ENCODE measurements around the gene CARMIL1.

Gene CARMIL1

DNA sequence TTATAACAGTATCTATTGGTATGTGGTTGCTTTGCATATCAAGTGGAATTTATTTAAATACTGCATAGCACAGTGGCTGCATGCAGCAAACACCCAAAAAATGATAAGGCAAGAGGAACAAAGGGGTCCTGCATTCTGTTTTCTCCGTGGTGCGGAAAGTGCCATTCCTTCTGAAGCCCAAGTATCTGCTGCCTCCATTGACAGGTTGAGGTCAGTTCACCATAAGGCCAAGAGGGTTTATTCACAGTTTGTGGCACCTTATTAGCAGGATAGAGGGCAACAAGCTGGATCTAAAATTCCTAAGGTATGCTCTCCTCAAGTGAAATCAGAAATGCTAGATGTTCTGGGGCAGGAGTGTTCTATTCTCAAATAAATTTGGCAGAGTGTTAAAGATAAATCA, 9.3 kb downstream of the CARMIL1 start:
- no peak overlapping the region for H3K27ac ChIP-seq (ENCODE audit: low read depth, low read length)
- H3K14ac ChIP-seq (ENCODE audit: low read length) = no peak overlapping the region
- H2BK5ac ChIP-seq (ENCODE audit: low read depth, low read length, poor library complexity) = no peak overlapping the region
- no peak overlapping the region for H3K9ac ChIP-seq (ENCODE audit: low read length)
- no peak overlapping the region for H3K4me3 ChIP-seq (ENCODE audit: low read depth, low read length)
- H3K18ac ChIP-seq (ENCODE audit: low read length) = no peak overlapping the region
- no peaks in the 10 kb centered on the region for H3K9me3 ChIP-seq (ENCODE audit: insufficient read depth, low read depth, low read length)
- no peak overlapping the region for H4K8ac ChIP-seq (ENCODE audit: low read depth, low read length)
- no peak overlapping the region for H2AK5ac ChIP-seq (ENCODE audit: low read length)
- H2BK120ac ChIP-seq (ENCODE audit: insufficient read depth, low read length, poor library complexity) = no peak overlapping the region
- DNase-seq = no peak
- H3K79me1 ChIP-seq (ENCODE audit: low read length) = no peaks in the 10 kb centered on the region
- no peaks in the 10 kb centered on the region for H3K36me3 ChIP-seq (ENCODE audit: control insufficient read depth in 1 of 2, insufficient read depth in 2 of 2, low read length in 2 of 2)
- H3K79me2 ChIP-seq (ENCODE audit: control insufficient read depth, insufficient read depth, low read length, poor library complexity) = no peaks in the 10 kb centered on the region
- WGBS (ENCODE audit: extremely low coverage, insufficient coverage, insufficient read length) = no CpG with 5 or more reads among the region's 2 CpGs
- H4K12ac ChIP-seq (ENCODE audit: low read depth, low read length) = no peak overlapping the region
- no peak overlapping the region for H3K4me2 ChIP-seq (ENCODE audit: low read length)
- H4K91ac ChIP-seq (ENCODE audit: low read depth, low read length) = no peak overlapping the region
- H2AFZ ChIP-seq (ENCODE audit: insufficient read depth, low read length, poor library complexity) = no peak overlapping the region
- no peak overlapping the region for H2BK12ac ChIP-seq (ENCODE audit: low read length)
- H3K4ac ChIP-seq (ENCODE audit: low read depth, low read length) = no peak overlapping the region
- H3K23ac ChIP-seq (ENCODE audit: low read length) = no peak overlapping the region
- H3K27me3 ChIP-seq (ENCODE audit: insufficient read depth, low read length) = no peaks in the 10 kb centered on the region
- H3K4me1 ChIP-seq (ENCODE audit: control insufficient read depth in 1 of 2, insufficient read depth in 2 of 2, low read length in 2 of 2) = no peaks in the 10 kb centered on the region

DNA sequence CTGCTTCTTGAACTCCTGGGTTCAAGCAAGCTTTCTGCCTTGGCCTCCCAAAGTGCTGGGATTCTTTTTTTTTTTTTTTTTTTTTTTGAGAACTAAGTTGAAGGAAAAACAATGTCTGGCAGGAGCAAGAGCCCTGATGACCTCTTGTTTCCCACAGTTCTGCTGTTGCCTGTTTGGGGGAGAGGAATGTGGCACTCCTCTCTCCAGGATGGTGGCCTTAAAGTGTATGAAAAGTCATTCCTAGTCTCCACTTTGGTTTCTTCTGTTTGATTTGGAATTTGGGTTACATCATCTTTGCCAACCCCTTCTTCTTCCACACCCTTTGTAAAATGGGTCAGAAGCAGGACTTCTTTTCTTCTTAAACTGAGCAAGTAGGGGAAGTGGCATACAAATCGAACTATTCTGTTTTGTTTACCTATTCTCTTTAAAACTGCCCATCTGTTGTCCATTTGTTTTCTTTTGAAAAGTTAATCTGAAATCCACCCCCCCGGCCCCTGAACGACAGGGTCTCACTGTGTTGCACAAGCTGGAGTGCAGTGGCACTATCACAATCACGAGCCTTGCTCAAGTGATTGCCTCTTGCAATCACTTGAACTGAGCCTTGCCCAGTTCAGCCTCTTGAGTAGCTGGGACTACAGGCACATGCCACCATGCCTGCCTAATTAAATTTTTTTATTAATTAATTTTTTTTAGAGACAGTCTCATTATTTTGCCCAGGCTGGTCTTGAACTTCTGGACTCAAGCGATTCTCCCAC, 11.3 kb downstream of the CARMIL1 start:
- Histone ChIP-seq H3K4me1 (ENCODE audit: control insufficient read depth in 1 of 2, insufficient read depth in 2 of 2, low read length in 2 of 2) (peaks cover under 1 to 1% of the 10 kb centered on the region in 2 experiments), H2AFZ (ENCODE audit: insufficient read depth, low read length, poor library complexity) (no peak overlapping the region), H3K14ac (ENCODE audit: low read length) (no peak overlapping the region), H3K27ac (ENCODE audit: low read depth, low read length) (no peak overlapping the region), H2BK12ac (ENCODE audit: low read length) (no peak overlapping the region), H3K4me3 (ENCODE audit: low read depth, low read length) (no peak overlapping the region), H3K9me3 (ENCODE audit: insufficient read depth, low read depth, low read length) (no peaks in the 10 kb centered on the region), H4K8ac (ENCODE audit: low read depth, low read length) (no peak overlapping the region), H3K4me2 (ENCODE audit: low read length) (no peak overlapping the region), H3K18ac (ENCODE audit: low read length) (no peak overlapping the region), H3K27me3 (ENCODE audit: insufficient read depth, low read length) (no peaks in the 10 kb centered on the region), H4K91ac (ENCODE audit: low read depth, low read length) (no peak overlapping the region), H4K12ac (ENCODE audit: low read depth, low read length) (no peak overlapping the region), H3K9ac (ENCODE audit: low read length) (no peak overlapping the region), H2AK5ac (ENCODE audit: low read length) (no peak overlapping the region), H2BK5ac (ENCODE audit: low read depth, low read length, poor library complexity) (no peak overlapping the region), H3K79me2 (ENCODE audit: control insufficient read depth, insufficient read depth, low read length, poor library complexity) (no peaks in the 10 kb centered on the region), H3K36me3 (ENCODE audit: control insufficient read depth in 1 of 2, insufficient read depth in 2 of 2, low read length in 2 of 2) (no peaks in the 10 kb centered on the region), H2BK120ac (ENCODE audit: insufficient read depth, low read length, poor library complexity) (no peak overlapping the region), H3K79me1 (ENCODE audit: low read length) (no peaks in the 10 kb centered on the region), H3K23ac (ENCODE audit: low read length) (no peak overlapping the region), H3K4ac (ENCODE audit: low read depth, low read length) (no peak overlapping the region)
- no peak for DNase-seq
- no CpG with 5 or more reads among the region's 5 CpGs for WGBS (ENCODE audit: extremely low coverage, insufficient coverage, insufficient read length)

DNA sequence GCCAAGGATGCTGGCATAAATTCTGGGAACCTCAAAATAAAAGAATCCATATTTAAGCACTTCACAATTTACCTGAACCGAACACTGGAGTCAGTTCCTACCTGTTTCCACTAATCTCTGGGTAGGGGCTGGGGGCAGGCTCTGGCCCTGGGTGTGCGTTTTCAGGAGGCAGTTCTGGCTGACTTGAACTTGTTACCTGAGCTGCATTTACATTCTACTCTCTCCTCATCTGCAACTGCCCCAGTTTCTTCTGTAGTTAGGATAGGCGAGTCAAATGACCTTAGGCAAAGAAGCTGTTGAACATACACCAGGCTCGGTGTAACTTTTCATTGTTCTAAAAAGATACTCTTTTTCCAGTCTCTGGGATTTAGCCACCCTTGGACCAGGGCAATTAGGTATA, 13.2 kb downstream of the CARMIL1 start:
- Histone ChIP-seq H3K4me1 (ENCODE audit: control insufficient read depth in 1 of 2, insufficient read depth in 2 of 2, low read length in 2 of 2) (peaks cover 9 to 12% of the 10 kb centered on the region in 2 experiments), H3K79me2 (ENCODE audit: control insufficient read depth, insufficient read depth, low read length, poor library complexity) (peaks cover 2% of the 10 kb centered on the region), H2BK12ac (ENCODE audit: low read length) (no peak overlapping the region), H3K4me2 (ENCODE audit: low read length) (no peak overlapping the region), H3K79me1 (ENCODE audit: low read length) (peaks cover 5% of the 10 kb centered on the region), H2AFZ (ENCODE audit: insufficient read depth, low read length, poor library complexity) (no peak overlapping the region), H2BK120ac (ENCODE audit: insufficient read depth, low read length, poor library complexity) (no peak overlapping the region), H2BK5ac (ENCODE audit: low read depth, low read length, poor library complexity) (no peak overlapping the region), H3K36me3 (ENCODE audit: control insufficient read depth in 1 of 2, insufficient read depth in 2 of 2, low read length in 2 of 2) (no peaks in the 10 kb centered on the region), H4K91ac (ENCODE audit: low read depth, low read length) (no peak overlapping the region), H3K14ac (ENCODE audit: low read length) (no peak overlapping the region), H4K12ac (ENCODE audit: low read depth, low read length) (no peak overlapping the region), H3K27me3 (ENCODE audit: insufficient read depth, low read length) (no peaks in the 10 kb centered on the region), H3K18ac (ENCODE audit: low read length) (no peak overlapping the region), H3K4ac (ENCODE audit: low read depth, low read length) (no peak overlapping the region), H3K9me3 (ENCODE audit: insufficient read depth, low read depth, low read length) (no peaks in the 10 kb centered on the region), H3K4me3 (ENCODE audit: low read depth, low read length) (no peak overlapping the region), H3K23ac (ENCODE audit: low read length) (no peak overlapping the region), H3K9ac (ENCODE audit: low read length) (no peak overlapping the region), H2AK5ac (ENCODE audit: low read length) (no peak overlapping the region), H3K27ac (ENCODE audit: low read depth, low read length) (no peak overlapping the region), H4K8ac (ENCODE audit: low read depth, low read length) (no peak overlapping the region)
- no CpG with 5 or more reads among the region's 4 CpGs for WGBS (ENCODE audit: extremely low coverage, insufficient coverage, insufficient read length)
- no peak for DNase-seq

DNA sequence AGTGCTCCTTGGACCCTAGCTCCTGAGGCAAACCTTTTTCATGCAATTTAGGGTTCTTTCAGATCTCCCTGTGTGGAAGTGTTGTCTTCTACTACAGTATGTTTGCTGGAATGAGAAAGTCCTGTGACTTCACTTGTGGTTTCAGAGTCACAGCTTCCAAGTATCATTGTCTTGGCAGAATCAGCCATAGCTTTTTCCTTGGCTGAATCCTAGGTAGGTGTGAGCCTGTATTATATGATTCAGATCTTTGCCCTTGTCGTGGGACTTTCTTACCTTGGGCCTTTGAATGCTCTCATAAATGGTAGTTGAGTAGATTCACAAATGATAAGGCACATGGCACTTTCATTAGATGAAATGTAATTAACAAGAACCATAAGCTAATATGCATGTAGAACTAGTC, 16.5 kb downstream of the CARMIL1 start:
- Histone ChIP-seq H3K27me3 (ENCODE audit: insufficient read depth, low read length) (no peaks in the 10 kb centered on the region), H4K91ac (ENCODE audit: low read depth, low read length) (no peak overlapping the region), H3K4me1 (ENCODE audit: control insufficient read depth in 1 of 2, insufficient read depth in 2 of 2, low read length in 2 of 2) (peaks cover 9 to 12% of the 10 kb centered on the region in 2 experiments), H3K4ac (ENCODE audit: low read depth, low read length) (no peak overlapping the region), H2BK120ac (ENCODE audit: insufficient read depth, low read length, poor library complexity) (no peak overlapping the region), H3K14ac (ENCODE audit: low read length) (no peak overlapping the region), H4K8ac (ENCODE audit: low read depth, low read length) (no peak overlapping the region), H4K12ac (ENCODE audit: low read depth, low read length) (no peak overlapping the region), H3K18ac (ENCODE audit: low read length) (no peak overlapping the region), H2AK5ac (ENCODE audit: low read length) (no peak overlapping the region), H3K79me2 (ENCODE audit: control insufficient read depth, insufficient read depth, low read length, poor library complexity) (peaks cover 4% of the 10 kb centered on the region), H3K9me3 (ENCODE audit: insufficient read depth, low read depth, low read length) (no peaks in the 10 kb centered on the region), H2BK5ac (ENCODE audit: low read depth, low read length, poor library complexity) (no peak overlapping the region), H2BK12ac (ENCODE audit: low read length) (no peak overlapping the region), H3K4me3 (ENCODE audit: low read depth, low read length) (no peak overlapping the region), H3K4me2 (ENCODE audit: low read length) (no peak overlapping the region), H3K27ac (ENCODE audit: low read depth, low read length) (no peak overlapping the region), H3K9ac (ENCODE audit: low read length) (no peak overlapping the region), H3K23ac (ENCODE audit: low read length) (no peak overlapping the region), H2AFZ (ENCODE audit: insufficient read depth, low read length, poor library complexity) (no peak overlapping the region), H3K79me1 (ENCODE audit: low read length) (peaks cover 5% of the 10 kb centered on the region), H3K36me3 (ENCODE audit: control insufficient read depth in 1 of 2, insufficient read depth in 2 of 2, low read length in 2 of 2) (no peaks in the 10 kb centered on the region)
- DNase-seq = no peak
- no CpG with 5 or more reads among the region's 1 CpG for WGBS (ENCODE audit: extremely low coverage, insufficient coverage, insufficient read length)
